Occipital lobe (tissue), 2 donors: Measurements from ENCODE around the gene HEG1. TPM values are rescaled to one million over a fixed set of nuclear protein-coding genes. Genes with fewer than 3 reads are reported as not detected.
"Not testable (repeated sequence)": the region's sequence is repeated elsewhere in the genome, so short reads cannot be mapped to it uniquely, and the experiment has no call there.

Source experiments
- DNase-seq: peaks from one replicate; lab custom pipeline; 2025; lab: John Stamatoyannopoulos, UW
- total RNA-seq: library from RNA; depleted of rRNA; stranded (reverse); fragments of >200 nt; gene quantifications from one replicate; pipeline ENCODE4 v1.2.3, GENCODE V29; 2014

The HEG1 gene
- 6.6 TPM for total RNA-seq

DNA sequence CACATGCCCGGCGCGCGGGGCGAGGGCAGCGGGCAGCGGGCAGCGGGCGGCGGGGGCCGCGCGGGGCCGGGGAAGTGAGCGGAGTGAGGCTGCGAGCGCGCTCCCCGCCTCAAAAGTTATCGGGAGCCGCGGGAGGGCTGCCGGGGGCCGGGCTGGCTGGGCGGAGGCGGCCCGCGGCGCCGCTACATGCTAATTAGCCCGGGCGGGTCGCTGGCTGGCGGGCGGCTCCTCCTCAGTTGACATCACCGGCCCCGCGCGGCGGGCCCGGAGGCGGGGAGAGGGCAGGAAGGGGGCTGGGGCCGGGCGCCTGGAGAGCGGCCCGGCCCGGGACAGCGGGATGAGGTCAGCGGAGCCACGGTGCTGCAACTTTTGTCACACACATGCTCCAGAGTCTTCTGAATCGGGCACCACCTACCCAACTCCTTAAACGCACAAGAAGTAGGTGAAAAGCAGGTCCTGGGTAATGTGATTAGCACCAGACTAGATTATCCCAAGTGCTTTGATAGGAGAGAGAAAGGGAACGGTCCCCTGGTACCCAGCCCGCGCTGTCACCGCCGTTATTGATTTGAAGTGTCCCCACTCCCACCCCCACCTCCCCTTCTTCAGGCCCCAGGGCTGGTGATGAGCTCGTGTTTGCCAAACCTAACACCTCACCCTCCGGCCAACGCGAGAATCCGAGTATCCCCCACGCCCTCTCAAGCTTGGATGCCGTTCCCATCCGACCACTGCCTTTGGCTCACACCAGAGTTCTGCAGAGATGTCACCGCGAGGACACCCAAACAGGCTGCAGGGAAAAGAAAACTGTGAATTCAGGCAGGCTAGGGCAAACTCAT is at the start of gene HEG1:
Gene HEG1, minus strand, starts transcription at position 85 of the 833 bp plus-strand sequence. CDS start 107 bp downstream, outside the sequence.
- peak; percentile 62 for DNase-seq

GRCh38 chr3:125105116-125105515 is 49.3 kb upstream of the HEG1 start:
- no peak for DNase-seq

DNA sequence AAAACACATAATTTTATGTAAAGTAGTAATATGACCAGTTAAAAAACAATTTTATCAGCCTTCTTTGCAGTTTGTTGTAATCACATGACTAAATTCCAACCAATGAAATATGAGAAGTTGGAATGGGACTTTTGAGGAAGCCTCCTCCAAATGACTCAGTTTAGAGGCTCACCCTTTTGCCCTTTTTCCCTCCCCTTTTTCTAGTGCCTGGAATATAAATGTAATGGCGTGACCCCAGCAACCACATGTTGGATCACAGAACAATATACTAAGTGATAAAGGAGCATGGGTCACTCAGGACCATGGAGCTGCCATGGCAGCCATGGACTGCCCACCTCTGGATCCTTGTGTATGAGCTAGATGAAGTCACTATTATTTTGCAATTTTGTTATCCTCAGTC is 48.8 kb upstream of the HEG1 start:
- no peak for DNase-seq

GRCh38 chr3:125103406-125103805 is 47.6 kb upstream of the HEG1 start:
- DNase-seq = no peak

DNA sequence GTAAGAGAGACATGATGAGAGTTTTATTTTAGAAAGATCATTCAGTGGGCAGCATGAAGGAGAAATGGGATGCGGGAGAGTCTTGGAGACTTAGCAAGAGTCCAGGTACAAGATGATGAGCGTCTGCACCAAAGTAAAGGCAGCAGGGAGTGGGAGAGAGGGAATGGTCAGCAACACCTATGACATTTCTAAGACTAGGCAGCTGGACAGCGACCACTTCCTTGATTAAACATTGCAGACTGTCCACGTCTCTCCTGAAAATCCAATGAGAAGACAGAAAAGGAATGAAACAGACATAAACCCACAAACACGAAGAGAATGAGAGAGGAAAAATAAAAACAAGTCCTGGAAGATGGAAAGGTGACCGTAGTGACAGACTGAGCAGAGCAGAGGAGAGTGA is 46.7 kb upstream of the HEG1 start:
- DNase-seq = no peak

DNA sequence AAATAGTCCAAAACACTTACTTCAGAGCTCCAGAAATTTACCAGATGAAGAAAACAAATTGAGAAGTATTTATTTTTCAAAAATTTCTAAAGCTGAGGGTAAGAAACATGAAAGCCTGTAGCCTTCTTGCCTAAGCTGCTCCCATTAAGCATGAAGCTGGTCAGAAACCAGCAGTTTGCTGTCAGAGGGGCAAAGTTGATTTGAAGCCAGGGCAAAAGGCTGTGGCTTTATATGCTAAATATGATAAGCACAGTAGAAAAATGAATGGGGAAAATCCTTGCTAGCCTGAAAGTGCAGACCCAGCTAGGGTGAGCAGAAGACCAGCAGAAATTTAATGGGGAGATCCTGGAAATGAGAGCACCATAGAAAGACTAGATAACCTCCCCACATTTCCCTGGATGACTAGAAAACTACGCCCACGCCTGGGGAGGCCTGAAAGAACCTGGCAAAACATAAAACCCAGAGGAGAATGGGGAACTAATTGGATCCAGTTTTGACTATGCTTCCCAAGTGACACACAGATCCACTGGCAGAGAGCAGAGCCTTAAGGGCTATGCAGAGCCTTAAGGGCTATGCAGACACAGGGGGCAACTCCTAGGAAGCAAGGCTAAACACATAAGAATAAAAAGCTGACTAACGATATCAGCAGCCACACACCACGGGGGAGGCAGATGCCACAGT is 43.0 kb upstream of the HEG1 start:
- DNase-seq = no peak

- no peak for DNase-seq
These were observed 34.9 kb upstream of the HEG1 start for GRCh38 chr3:125090649-125091048.

DNA sequence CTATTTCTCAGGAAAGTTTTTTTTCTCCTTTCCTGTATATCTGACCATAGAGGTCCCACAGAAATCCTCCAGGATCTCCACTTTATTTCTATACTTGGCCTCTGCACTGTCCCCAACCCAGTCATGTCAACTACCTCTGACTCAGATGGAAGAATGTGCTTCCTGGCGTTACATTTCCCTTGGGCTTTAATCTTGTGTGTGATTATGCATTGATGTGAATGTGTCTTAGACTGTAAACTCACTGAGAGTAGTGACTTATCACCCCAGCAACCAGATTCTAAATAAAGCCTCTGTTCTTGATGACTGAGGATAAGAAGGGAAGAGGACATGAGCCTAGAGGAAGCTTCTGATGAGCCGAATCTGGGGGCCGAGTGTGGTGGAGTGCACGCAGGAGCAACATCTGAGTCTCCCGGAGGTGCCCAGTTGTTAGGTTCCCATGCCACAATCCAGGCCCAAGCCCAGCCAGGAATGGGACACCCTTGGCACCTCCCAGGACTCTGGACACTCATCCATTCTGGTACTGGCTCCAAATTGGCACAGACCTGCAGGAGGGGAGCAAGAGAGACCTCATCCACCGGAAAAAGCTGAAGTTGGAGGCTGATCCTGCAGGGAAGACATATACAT is 32.1 kb upstream of the HEG1 start:
- no peak for DNase-seq

- no peak for DNase-seq
These were observed 29.4 kb upstream of the HEG1 start for GRCh38 chr3:125085166-125085565.

DNA sequence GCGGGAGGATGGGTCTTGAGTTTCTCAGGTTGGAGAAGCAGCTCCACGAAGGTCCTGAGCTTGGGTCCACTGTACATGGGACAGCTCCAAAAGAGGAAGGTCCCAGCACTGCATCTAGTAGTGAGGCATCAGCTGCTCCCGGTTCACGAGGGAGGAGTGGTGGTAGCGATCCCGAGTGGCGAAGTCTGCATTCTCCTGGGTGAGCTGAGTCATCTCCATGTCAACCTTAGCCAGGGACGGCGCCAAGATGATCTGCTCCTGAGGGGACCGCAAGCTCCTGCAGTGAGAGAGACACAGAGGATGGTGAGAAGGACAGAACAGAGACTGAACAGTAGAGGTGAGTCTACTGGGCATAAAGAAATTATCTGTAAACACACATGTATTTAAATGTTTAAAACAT is 28.0 kb upstream of the HEG1 start:
- no peak for DNase-seq

- DNase-seq = not testable (repeated sequence)
These were observed 26.5 kb upstream of the HEG1 start for GRCh38 chr3:125082339-125082738.

DNA sequence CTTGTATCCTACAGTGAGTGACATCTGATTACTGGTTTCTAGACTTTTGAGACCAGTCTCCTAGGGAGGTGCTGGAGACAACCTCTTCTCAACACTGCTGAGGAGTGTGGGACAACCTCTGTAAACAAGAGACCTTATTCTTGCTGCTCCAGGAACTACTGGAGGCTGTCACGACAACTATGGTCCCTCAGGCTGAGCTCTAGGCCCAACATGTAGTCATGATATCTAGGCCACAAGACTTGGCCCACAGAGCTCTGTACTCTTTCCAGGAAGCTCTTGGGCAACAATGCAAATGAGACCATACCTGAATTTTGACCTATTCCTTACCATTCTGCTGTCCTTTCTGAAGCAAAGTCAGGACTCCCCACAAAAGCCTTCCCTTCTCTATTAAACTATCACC is 24.3 kb upstream of the HEG1 start:
- DNase-seq = no peak

- DNase-seq = no peak
These were observed 23.9 kb upstream of the HEG1 start for GRCh38 chr3:125079675-125080045.

DNA sequence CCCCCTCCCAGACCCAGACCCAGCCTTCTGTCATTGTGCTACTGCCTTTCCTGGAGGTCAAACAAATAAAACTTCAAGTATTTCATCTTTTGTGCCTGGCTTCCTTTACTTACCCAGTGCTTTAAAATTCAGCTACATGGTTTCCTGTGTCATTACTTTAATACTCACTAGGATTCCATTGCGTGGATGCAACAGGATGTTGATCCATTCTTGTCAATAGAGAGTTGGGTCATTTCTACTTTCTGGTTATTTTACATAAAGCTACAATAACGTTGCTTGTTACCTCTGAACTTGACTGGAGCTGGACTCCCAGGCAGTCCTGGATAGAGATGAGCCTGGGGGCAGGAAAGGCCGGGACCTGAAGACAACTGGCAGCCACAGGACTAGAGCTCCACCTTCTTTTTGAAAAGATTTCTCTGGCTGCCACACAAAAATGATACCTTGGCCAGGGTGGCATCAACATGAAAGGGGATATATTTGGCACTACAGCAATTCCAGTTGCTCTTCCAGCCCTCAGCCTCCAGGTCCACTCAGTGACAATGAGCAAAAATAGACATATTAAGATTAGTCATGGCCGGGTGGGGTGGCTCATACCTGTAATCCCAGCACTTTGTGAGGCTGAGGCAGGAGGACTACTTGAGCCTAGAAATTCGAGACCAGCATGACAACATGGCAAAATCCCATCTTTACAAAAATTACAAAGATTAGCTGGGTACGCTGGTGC is 23.3 kb upstream of the HEG1 start:
- no peak for DNase-seq

- DNase-seq = no peak
These were observed 22.1 kb upstream of the HEG1 start for GRCh38 chr3:125077864-125078263.

DNA sequence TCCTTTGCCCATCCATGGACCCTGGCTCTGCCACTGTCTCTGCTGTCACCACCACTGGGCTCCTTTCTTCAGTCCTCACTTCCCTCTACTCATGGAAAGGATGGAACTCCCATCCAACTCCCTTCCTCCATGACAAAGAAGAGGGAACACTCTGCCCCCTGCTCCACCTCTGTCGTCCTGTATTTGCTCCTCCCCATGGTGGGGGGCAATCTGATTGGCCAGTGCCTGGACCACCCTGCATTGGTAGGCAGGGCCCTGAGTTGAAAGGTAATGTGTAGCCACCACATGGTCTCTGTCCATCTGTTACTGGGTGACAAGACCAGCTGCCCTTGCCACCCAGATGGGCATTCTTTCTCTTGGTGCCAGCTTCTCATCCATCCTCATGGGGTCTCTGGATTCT is 20.7 kb upstream of the HEG1 start:
- DNase-seq = no peak

DNA sequence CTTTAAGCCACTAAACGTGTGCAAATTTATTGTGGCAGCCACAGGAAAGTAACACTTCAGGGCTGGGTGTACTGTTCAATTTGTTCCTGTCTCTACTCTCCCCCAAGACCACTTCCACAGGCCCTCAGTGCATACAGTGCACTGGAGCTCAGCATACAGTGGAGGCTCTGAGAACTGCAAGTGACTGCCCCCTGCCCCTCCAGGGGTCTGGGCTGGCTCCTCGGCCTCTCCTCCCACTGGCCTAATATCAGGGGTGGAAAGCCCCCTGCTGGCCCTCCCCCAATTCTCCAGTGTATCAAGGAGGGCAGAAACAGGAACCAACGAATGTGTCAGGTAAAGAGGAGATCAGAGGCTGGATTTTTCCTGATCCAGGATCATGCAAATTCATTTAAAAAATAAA is 19.9 kb upstream of the HEG1 start:
- DNase-seq = no peak

DNA sequence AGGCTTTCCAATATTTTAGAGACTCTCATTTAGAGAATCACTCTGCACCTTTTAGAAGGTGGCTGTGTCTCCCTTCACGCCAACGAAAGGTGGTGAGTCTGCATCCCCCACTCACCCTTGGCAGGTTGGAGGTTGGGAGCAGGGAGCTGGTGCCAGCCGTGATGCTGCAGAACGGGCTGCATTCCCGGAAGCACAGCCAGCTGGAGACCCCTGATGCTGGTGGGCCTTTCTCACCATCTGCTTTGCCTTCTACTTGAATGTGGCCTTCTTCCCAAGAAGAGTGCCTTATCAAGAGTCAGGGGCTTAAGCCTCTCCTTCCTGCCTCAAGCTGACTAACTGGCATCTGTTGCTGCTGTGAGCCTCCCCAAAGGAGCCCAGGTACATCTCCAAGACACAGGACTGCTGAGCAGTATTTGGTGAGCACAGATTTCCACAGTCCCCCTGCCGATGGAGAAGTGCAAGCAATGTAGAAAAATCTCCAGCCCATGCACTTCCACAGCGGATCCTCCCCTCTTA is 17.7 kb upstream of the HEG1 start:
- DNase-seq = no peak

DNA sequence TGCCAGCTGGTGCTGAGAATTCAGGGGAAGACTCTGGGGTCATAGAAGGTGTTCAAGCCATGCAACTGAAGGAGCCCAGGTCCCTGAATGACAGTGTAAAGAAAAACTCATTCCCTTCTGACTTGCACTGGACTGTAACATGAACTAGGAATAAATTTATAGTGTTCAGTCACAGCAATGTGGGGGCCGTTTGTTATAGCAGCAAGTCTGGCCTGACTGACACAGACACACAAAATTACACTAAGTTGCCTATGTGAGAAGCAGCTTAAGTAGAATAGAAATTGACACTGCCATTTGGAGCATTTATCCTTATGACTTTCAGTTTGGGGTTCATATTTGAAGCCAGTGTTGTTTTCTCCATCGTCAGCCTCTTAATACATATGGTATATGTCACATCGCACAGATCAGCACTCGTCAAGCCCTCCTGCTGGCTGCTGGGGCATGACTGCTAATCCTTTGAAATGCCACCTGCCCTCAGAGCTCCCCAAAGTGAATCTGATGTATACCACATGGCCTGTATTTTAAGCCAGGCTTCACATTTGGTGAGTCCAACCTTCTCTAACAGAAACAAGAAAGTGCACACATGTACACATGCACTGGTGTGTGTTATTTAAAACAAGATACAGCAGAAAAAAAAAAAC is 17.1 kb upstream of the HEG1 start:
- no peak for DNase-seq

GRCh38 chr3:125072301-125072700 is 16.5 kb upstream of the HEG1 start:
- no peak for DNase-seq
